Gastrocnemius medialis (tissue), 4 donors: ENCODE measurements around the gene GIPC3. TPM values are rescaled to one million over a fixed set of nuclear protein-coding genes. Genes with fewer than 3 reads are reported as not detected.

Experiments
- ATAC-seq, 2 donors: fragments of 150-250 bp; one replicate each; pipeline ENCODE4 v1.9.1; 2016
- DNase-seq, 2 donors: peaks; one replicate each; pipeline ENCODE4 v3.0.0-alpha.2; 2019
- H3K27ac ChIP-seq, 4 donors: fragments of 200-600 bp; sonication (generic); 1 replicate in 1 of 4; 2 replicates in 3 of 4; pipeline ENCODE4 v1.5.1; 2016 to 2018; ENCODE audit warnings: mild to moderate bottlenecking in 2 of 4, moderate library complexity in 1 of 4
- H3K27me3 ChIP-seq, 3 donors: fragments of 200-600 bp; sonication (generic) in 2 of 3; 1 replicate in 1 of 3; 2 replicates in 2 of 3; pipeline versions ENCODE4 v1.5.1 to v1.6.0; 2016 to 2019; ENCODE audit warnings: mild to moderate bottlenecking in 1 of 3, moderate library complexity in 1 of 3
- H3K36me3 ChIP-seq, 2 donors: fragments of 200-600 bp; sonication (generic) in 1 of 2; one replicate each; pipeline ENCODE4 v1.5.1; 2017 to 2018
- H3K4me1 ChIP-seq, 2 donors: fragments of 200-600 bp; sonication (generic) in 1 of 2; one replicate each; pipeline ENCODE4 v1.5.1; 2016 to 2017; ENCODE audit warnings: mild to moderate bottlenecking in 2 of 2
- H3K4me3 ChIP-seq, 4 donors: fragments of 200-600 bp; sonication (generic) in 3 of 4; 1 replicate in 1 of 4; 2 replicates in 3 of 4; pipeline ENCODE4 v1.5.1; 2016 to 2019; ENCODE audit warnings: mild to moderate bottlenecking in 2 of 4
- H3K9me3 ChIP-seq, 3 donors: fragments of 200-600 bp; sonication (generic) in 2 of 3; 1 replicate in 1 of 3; 2 replicates in 2 of 3; pipeline ENCODE4 v1.5.1; 2016 to 2019
- POLR2A ChIP-seq, 2 donors: fragments of 450-650 bp; IDR thresholded peaks; one replicate each; pipeline ENCODE4 v1.6.1; 2017; ENCODE audit warnings: antibody characterized with exemption in 2 of 2, mild to moderate bottlenecking in 2 of 2, moderate library complexity in 2 of 2
- in situ Hi-C, 4 donors: fragments of 200-750 bp; cut with MboI; loops; one replicate each; pipeline versions ENCODE4 v1.15.0 to v1.8.0; 2017; ENCODE audit warnings: low sequenced_read_pairs in 4 of 4
- intact Hi-C: fragments of 100-400 bp; cut with DNase I; formaldehyde crosslinking; loops from one replicate; pipeline ENCODE4 v1.15.1; 2023; ENCODE audit warnings: low total_unique reads
- total RNA-seq, 4 donors: library from RNA; depleted of rRNA; stranded (reverse); fragments of >200 nt; gene quantifications; one replicate each; pipeline versions ENCODE4 v1.1.0 to v1.2.3, GENCODE V29; 2016
- TF ChIP-seq, protein P1 (sequence below), 5 experiments: fragments of 450-650 bp in 3 of 5; fragments of 200-600 bp in 2 of 5; sonication (generic) in 2 of 5; IDR thresholded peaks in 4 of 5; conservative IDR thresholded peaks in 1 of 5; 1 replicate in 4 of 5; 2 replicates in 1 of 5; pipeline ENCODE4 v1.5.1; 2016 to 2019; ENCODE audit warnings: antibody characterized with exemption in 5 of 5, mild to moderate bottlenecking in 3 of 5, moderate library complexity in 3 of 5

Gene GIPC3
- total RNA-seq, 4 donors from 2014 or later, result 0.15 to 1.1 (median 0.33) TPM

DNA sequence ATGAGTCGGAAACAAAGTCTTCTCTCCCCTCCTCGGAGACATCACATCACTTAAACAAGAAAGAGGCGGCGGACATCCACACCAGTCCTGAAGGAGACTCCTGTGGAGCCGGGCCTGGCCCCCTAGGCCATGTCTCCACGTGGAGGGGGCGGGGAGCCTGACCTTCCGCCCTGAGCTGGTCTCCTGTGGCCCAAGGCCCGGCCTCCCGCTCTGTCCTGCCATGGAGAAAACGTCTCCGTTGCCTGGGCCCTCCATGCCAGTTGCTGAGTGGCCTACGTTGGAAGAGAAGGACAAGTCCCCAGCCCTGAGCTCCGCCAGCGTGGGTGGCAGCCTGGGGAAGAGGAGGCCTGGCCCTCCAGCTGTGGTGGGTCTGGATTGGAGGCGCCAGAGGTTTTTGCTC, 46.8 kb downstream of the GIPC3 start:
- no peak for ATAC-seq
- Histone ChIP-seq H3K27me3 (no peaks in the 10 kb centered on the region), H3K36me3 (peaks cover 0 to 14% of the 10 kb centered on the region in 2 donors), H3K27ac (no peak overlapping the region), H3K4me1 (peaks cover 3 to 5% of the 10 kb centered on the region in 2 donors), H3K4me3 (no peak overlapping the region), H3K9me3 (no peaks in the 10 kb centered on the region)
- in situ Hi-C loops, result no loop called here
- DNase-seq, result no peak
- TF ChIP-seq POLR2A (IDR thresholded peaks at IDR 0.05), result no peak
- TF ChIP-seq, protein P1, sequence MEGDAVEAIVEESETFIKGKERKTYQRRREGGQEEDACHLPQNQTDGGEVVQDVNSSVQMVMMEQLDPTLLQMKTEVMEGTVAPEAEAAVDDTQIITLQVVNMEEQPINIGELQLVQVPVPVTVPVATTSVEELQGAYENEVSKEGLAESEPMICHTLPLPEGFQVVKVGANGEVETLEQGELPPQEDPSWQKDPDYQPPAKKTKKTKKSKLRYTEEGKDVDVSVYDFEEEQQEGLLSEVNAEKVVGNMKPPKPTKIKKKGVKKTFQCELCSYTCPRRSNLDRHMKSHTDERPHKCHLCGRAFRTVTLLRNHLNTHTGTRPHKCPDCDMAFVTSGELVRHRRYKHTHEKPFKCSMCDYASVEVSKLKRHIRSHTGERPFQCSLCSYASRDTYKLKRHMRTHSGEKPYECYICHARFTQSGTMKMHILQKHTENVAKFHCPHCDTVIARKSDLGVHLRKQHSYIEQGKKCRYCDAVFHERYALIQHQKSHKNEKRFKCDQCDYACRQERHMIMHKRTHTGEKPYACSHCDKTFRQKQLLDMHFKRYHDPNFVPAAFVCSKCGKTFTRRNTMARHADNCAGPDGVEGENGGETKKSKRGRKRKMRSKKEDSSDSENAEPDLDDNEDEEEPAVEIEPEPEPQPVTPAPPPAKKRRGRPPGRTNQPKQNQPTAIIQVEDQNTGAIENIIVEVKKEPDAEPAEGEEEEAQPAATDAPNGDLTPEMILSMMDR (IDR thresholded peaks at IDR 0.05 in 4 of 5, conservative IDR thresholded peaks at IDR 0.05 in 1 of 5), result no peak
- intact Hi-C loops, result no loop called here

DNA sequence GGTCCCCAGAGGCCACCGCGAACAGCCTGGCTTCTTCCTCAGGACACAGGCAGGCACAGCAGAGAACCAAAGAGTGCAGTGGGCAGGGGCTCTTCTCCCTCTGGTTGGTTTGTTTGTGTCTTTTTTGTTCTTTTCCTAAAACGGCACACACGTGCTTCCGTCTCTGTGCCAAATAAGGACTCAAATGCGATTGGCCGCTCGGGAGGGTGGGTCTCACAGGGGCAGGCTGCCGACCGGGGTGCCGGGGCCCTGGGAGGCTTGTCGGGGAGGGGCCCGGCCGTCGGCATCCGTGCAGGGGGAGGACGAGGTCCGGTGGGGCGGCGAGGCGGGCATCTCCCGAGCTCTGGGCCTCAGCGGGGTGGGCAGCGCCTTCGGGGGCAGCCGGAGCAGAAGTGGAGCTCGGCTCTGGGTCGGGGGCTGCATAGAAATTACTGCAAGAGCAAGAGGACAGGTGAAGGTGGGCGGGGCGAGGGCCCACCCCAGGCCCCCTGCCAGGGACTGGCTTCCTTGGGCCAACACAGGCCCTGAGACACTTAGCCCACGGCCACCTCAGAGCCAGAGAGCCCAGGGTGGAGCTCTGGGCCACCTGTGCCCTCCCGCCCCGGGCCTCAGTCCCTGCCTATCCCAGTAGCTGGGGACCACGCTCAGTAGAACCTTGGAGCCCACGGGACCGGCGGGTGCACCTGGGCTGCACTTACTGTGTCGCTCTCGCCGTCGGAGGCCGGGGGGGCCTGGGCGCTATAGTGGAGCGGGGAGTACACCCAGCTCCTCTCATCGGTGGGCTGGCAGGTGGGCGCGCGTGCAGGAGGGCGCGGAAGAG, 47.7 kb downstream of the GIPC3 start:
- no peak overlapping the region for H3K27ac ChIP-seq
- H3K36me3 ChIP-seq, result peaks cover 0 to 16% of the 10 kb centered on the region in 2 donors
- no peak for ATAC-seq
- H3K4me3 ChIP-seq, result no peak overlapping the region
- no peaks in the 10 kb centered on the region for H3K4me1 ChIP-seq
- TF ChIP-seq, protein P1 (IDR thresholded peaks at IDR 0.05 in 4 of 5, conservative IDR thresholded peaks at IDR 0.05 in 1 of 5), result no peak
- no peak for TF ChIP-seq POLR2A (IDR thresholded peaks at IDR 0.05)
- in situ Hi-C loops, result no loop called here
- intact Hi-C loops, result no loop called here
- H3K9me3 ChIP-seq, result no peaks in the 10 kb centered on the region
- DNase-seq, result no peak
- no peaks in the 10 kb centered on the region for H3K27me3 ChIP-seq

DNA sequence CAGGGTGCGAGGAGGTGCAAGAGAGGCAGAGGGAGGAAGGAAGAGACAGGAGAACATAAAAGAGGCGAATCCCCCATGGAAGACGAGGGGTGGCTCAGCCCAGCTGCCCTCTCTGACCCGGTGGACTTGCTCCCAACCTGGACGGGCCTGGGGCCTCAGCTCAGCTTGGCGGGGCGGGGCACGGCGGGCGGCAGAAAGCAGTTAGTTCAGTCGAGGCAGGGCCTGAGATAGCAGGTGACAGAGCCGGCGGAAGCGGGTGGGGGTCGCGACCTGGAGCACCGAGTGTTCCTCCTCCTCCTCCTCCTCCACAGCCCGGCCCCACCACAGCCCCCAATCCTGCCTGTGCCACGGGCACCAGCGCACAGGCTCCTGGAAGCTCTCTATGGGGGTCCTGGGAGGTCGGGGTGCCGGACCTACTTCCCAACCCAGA, 48.3 kb downstream of the GIPC3 start:
- H3K27ac ChIP-seq, result no peak overlapping the region
- H3K4me1 ChIP-seq, result no peaks in the 10 kb centered on the region
- no peak for TF ChIP-seq POLR2A (IDR thresholded peaks at IDR 0.05)
- TF ChIP-seq, protein P1 (IDR thresholded peaks at IDR 0.05 in 4 of 5, conservative IDR thresholded peaks at IDR 0.05 in 1 of 5), result no peak
- in situ Hi-C loops (no loop called here), intact Hi-C loops (no loop called here)
- H3K4me3 ChIP-seq, result no peak overlapping the region
- no peak for DNase-seq
- H3K27me3 ChIP-seq, result no peaks in the 10 kb centered on the region
- ATAC-seq, result no peak
- H3K36me3 ChIP-seq, result peaks cover 0 to 22% of the 10 kb centered on the region in 2 donors
- H3K9me3 ChIP-seq, result no peaks in the 10 kb centered on the region

DNA sequence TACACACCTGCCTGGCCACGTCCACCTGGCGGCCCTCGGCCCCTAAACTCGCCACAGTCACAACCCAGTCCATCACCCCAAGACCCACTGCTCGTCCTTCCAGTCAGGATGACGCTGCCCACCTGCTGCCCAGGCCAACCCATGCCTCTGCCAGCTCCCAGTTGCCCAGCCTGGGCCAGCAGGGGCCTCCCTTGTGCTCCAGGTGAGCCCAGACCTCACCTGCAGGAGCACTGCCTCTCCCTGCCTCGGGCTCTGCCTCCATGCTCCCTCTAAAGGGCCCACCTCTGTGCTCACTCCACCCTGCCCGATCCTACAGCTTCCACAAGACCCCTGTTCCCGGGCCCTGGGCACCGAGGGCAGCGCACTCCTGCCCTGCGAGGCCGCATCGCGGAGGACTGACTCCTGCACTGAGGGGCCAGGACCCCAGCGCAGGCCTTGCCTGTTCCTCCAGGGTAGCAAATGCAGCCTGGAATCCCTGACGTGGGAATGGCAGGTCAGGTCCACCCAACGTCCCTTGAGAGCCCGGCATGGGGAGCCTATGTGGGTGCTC, 49.3 kb downstream of the GIPC3 start:
- H3K27me3 ChIP-seq, result no peaks in the 10 kb centered on the region
- DNase-seq (no peak), ATAC-seq (no peak)
- in situ Hi-C loops, result no loop called here
- no peak overlapping the region for H3K4me3 ChIP-seq
- no peaks in the 10 kb centered on the region for H3K9me3 ChIP-seq
- TF ChIP-seq POLR2A (IDR thresholded peaks at IDR 0.05), result no peak
- TF ChIP-seq, protein P1 (IDR thresholded peaks at IDR 0.05 in 4 of 5, conservative IDR thresholded peaks at IDR 0.05 in 1 of 5), result no peak
- H3K36me3 ChIP-seq, result peaks cover 0 to 32% of the 10 kb centered on the region in 2 donors
- H3K4me1 ChIP-seq, result no peaks in the 10 kb centered on the region
- H3K27ac ChIP-seq, result no peak overlapping the region
- intact Hi-C loops, result no loop called here
